HEK293T (cell line): Measurements from ENCODE around the gene MLLT10.

Experiments
- ELF4 ChIP-seq: fragments of 450-650 bp; IDR thresholded peaks from 2 replicates; pipeline ENCODE4 v1.6.1; 2017; ENCODE audit warnings: antibody characterized with exemption
- NFRKB ChIP-seq: fragments of 450-650 bp; IDR thresholded peaks from 2 replicates; pipeline ENCODE4 v1.6.1; 2016; ENCODE audit warnings: mild to moderate bottlenecking, moderate library complexity

GRCh38 chr10:21724020-21724589 lies 190.1 kb downstream of the MLLT10 start:
- TF ChIP-seq ELF4, result no peak
- no peak for TF ChIP-seq NFRKB
